GM23248 (cell line): ENCODE results near the gene DMWD. TPM values are rescaled to one million over a fixed set of nuclear protein-coding genes. Genes with fewer than 3 reads are reported as not detected.

Experiments
- DNase-seq: peaks from one replicate; pipeline ENCODE4 v3.0.0-alpha.2; 2015
- H2AFZ ChIP-seq: fragments of 200-600 bp; sonication (generic); 2 replicates; pipeline ENCODE4 v1.6.1; 2016; ENCODE audit warnings: antibody characterized with exemption
- H3F3A ChIP-seq: fragments of 200-600 bp; sonication (generic); 2 replicates; pipeline ENCODE4 v1.6.1; 2016; ENCODE audit warnings: mild to moderate bottlenecking, antibody characterized with exemption, mixed run types; ENCODE audit not compliant: insufficient read depth
- H3K27ac ChIP-seq: fragments of 200-600 bp; sonication (generic); 2 replicates; pipeline ENCODE4 v1.5.1; 2016; ENCODE audit warnings: mild to moderate bottlenecking
- H3K27me3 ChIP-seq: fragments of 200-600 bp; sonication (generic); replicated peaks from 2 replicates; pipeline ENCODE4 v1.6.1; 2016; ENCODE audit warnings: mild to moderate bottlenecking; ENCODE audit not compliant: insufficient read depth
- H3K36me3 ChIP-seq: fragments of 200-600 bp; sonication (generic); 2 replicates; pipeline ENCODE4 v1.6.1; 2016; ENCODE audit warnings: low read depth, mild to moderate bottlenecking
- H3K4me1 ChIP-seq: fragments of 200-600 bp; sonication (generic); 2 replicates; pipeline ENCODE4 v1.6.1; 2016; ENCODE audit warnings: mild to moderate bottlenecking; ENCODE audit not compliant: insufficient read depth
- H3K4me2 ChIP-seq: fragments of 200-600 bp; sonication (generic); one replicate; pipeline ENCODE4 v1.6.1; 2016; ENCODE audit warnings: mild to moderate bottlenecking; ENCODE audit not compliant: unreplicated experiment
- H3K4me3 ChIP-seq: fragments of 200-600 bp; sonication (generic); 2 replicates; pipeline ENCODE4 v1.5.1; 2016; ENCODE audit warnings: mild to moderate bottlenecking
- H3K79me2 ChIP-seq: fragments of 200-600 bp; sonication (generic); 2 replicates; pipeline ENCODE4 v1.6.1; 2016; ENCODE audit warnings: mild to moderate bottlenecking; ENCODE audit not compliant: insufficient read depth
- H3K9ac ChIP-seq: fragments of 200-600 bp; sonication (generic); 2 replicates; pipeline ENCODE4 v1.6.1; 2016; ENCODE audit warnings: mild to moderate bottlenecking
- H3K9me2 ChIP-seq: fragments of 200-600 bp; sonication (generic); 2 replicates; pipeline ENCODE4 v1.6.1; 2016; ENCODE audit warnings: mixed run types, mild to moderate bottlenecking, moderate library complexity; ENCODE audit not compliant: insufficient read depth
- H3K9me3 ChIP-seq: fragments of 200-600 bp; sonication (generic); one replicate; pipeline ENCODE4 v1.6.1; 2017; ENCODE audit warnings: low read depth
- H4K20me1 ChIP-seq: fragments of 200-600 bp; sonication (generic); 2 replicates; pipeline ENCODE4 v1.6.0; 2016; ENCODE audit not compliant: insufficient read depth
- EZH2 ChIP-seq: fragments of 200-600 bp; sonication (generic); IDR thresholded peaks from 2 replicates; pipeline ENCODE4 v1.6.1; 2018; ENCODE audit warnings: antibody characterized with exemption, mild to moderate bottlenecking; ENCODE audit not compliant: insufficient read depth, poor library complexity, severe bottlenecking
- EZH2phosphoT487 ChIP-seq: fragments of 200-600 bp; sonication (generic); IDR thresholded peaks from 2 replicates; pipeline ENCODE4 v1.6.1; 2018; ENCODE audit warnings: antibody characterized with exemption, moderate library complexity, mild to moderate bottlenecking, low read depth; ENCODE audit not compliant: insufficient read depth
- WGBS, 2 experiments: methylation state at CpG; one replicate each; pipeline ENCODE4 v1.1.6; 2015 to 2017; ENCODE audit warnings: low lambda C conversion rate in 2 of 2, low coverage in 1 of 2; ENCODE audit errors: missing lambda C conversion rate in 2 of 2; 5-methylcytosine and 5-hydroxymethylcytosine counted together
- in situ Hi-C: fragments of 300-500 bp; cut with MboI; formaldehyde crosslinking; loops from 2 replicates; pipeline ENCODE4 v1.15.0; 2020
- polyA plus RNA-seq: library from polyadenylated mRNA; unstranded; fragments of >200 nt; fragmentation: Nextera tagmentation; extraction: Ambion mirVana; gene quantifications from 2 replicates; pipeline ENCODE4 v1.2.1, GENCODE V29; 2016
- total RNA-seq: library from RNA; depleted of rRNA; stranded (reverse); fragments of >200 nt; shearing (Covaris generic); gene quantifications from 2 replicates; pipeline ENCODE4 v1.2.3, GENCODE V29; 2014

The DMWD gene
- total and polyA plus RNA-seq, 2 experiments from 2014 or later, result 11.5 to 32.6 TPM

- no peak overlapping the region for H3K4me2 ChIP-seq
- H3K79me2 ChIP-seq, result no peaks in the 10 kb centered on the region
- H3K27me3 ChIP-seq, result no peaks in the 10 kb centered on the region
- H3K9ac ChIP-seq, result no peak overlapping the region
- WGBS, 2 experiments, result 81 to 86% methylated on average over 9 of the region's 9 CpGs
- H3K4me3 ChIP-seq, result no peak overlapping the region
- no peaks in the 10 kb centered on the region for H3F3A ChIP-seq
- no peaks in the 10 kb centered on the region for H3K9me2 ChIP-seq
- TF ChIP-seq EZH2phosphoT487, result no peak
- TF ChIP-seq EZH2, result no peak
- no peaks in the 10 kb centered on the region for H3K4me1 ChIP-seq
- H4K20me1 ChIP-seq, result no peaks in the 10 kb centered on the region
- in situ Hi-C loops, result no loop called here
- no peaks in the 10 kb centered on the region for H3K9me3 ChIP-seq
- no peak overlapping the region for H2AFZ ChIP-seq
- H3K36me3 ChIP-seq, result peaks cover 36% of the 10 kb centered on the region; the same call in 1 of the 2 replicates
- DNase-seq, result no peak
- no peak overlapping the region for H3K27ac ChIP-seq
Measured at GRCh38 chr19:45828523-45828922, 35.9 kb upstream of the DMWD start.

- Histone ChIP-seq H3K36me3 (peaks cover 36% of the 10 kb centered on the region; the same call in 1 of the 2 replicates), H3K4me2 (no peak overlapping the region), H2AFZ (no peak overlapping the region), H3K9me3 (no peaks in the 10 kb centered on the region), H3K79me2 (no peaks in the 10 kb centered on the region), H3K9ac (no peak overlapping the region), H3K4me3 (no peak overlapping the region), H3K27ac (no peak overlapping the region), H3K4me1 (no peaks in the 10 kb centered on the region), H3F3A (no peaks in the 10 kb centered on the region), H3K9me2 (no peaks in the 10 kb centered on the region), H4K20me1 (no peaks in the 10 kb centered on the region), H3K27me3 (no peaks in the 10 kb centered on the region)
- in situ Hi-C loops, result no loop called here
- TF ChIP-seq EZH2, result no peak
- no peak for TF ChIP-seq EZH2phosphoT487
- 87 to 90% methylated on average over 15 to 16 of the region's 16 CpGs for WGBS, 2 experiments
- no peak for DNase-seq
Measured at GRCh38 chr19:45827459-45828093, 34.9 kb upstream of the DMWD start.

- no peak overlapping the region for H2AFZ ChIP-seq
- in situ Hi-C loops, result no loop called here
- H3K79me2 ChIP-seq, result no peaks in the 10 kb centered on the region
- H3K27ac ChIP-seq, result no peak overlapping the region
- H3F3A ChIP-seq, result no peaks in the 10 kb centered on the region
- no peaks in the 10 kb centered on the region for H3K9me2 ChIP-seq
- TF ChIP-seq EZH2phosphoT487 (no peak), EZH2 (no peak)
- no peaks in the 10 kb centered on the region for H3K9me3 ChIP-seq
- H3K4me3 ChIP-seq, result no peak overlapping the region
- peaks cover 30% of the 10 kb centered on the region; the same call in 1 of the 2 replicates for H3K36me3 ChIP-seq
- no peak overlapping the region for H3K9ac ChIP-seq
- H4K20me1 ChIP-seq, result no peaks in the 10 kb centered on the region
- no peak for DNase-seq
- H3K4me1 ChIP-seq, result no peaks in the 10 kb centered on the region
- 86 to 87% methylated on average over 10 to 11 of the region's 11 CpGs for WGBS, 2 experiments
- no peak overlapping the region for H3K4me2 ChIP-seq
- no peaks in the 10 kb centered on the region for H3K27me3 ChIP-seq
Measured at GRCh38 chr19:45826934-45827333, 34.3 kb upstream of the DMWD start.

- Histone ChIP-seq H3K9ac (no peak overlapping the region), H3K27me3 (no peaks in the 10 kb centered on the region), H3K79me2 (no peaks in the 10 kb centered on the region), H3K4me3 (no peak overlapping the region), H3K9me2 (no peaks in the 10 kb centered on the region), H3K9me3 (no peaks in the 10 kb centered on the region), H4K20me1 (no peaks in the 10 kb centered on the region), H3F3A (no peaks in the 10 kb centered on the region), H3K36me3 (peaks cover 23% of the 10 kb centered on the region; the same call in 1 of the 2 replicates), H3K4me2 (no peak overlapping the region), H3K4me1 (no peaks in the 10 kb centered on the region), H2AFZ (no peak overlapping the region), H3K27ac (no peak overlapping the region)
- no peak for DNase-seq
- 82% methylated on average over 21 to 22 of the region's 22 CpGs for WGBS, 2 experiments
- TF ChIP-seq EZH2, result no peak
- no peak for TF ChIP-seq EZH2phosphoT487
- in situ Hi-C loops, result no loop called here
Measured at GRCh38 chr19:45825917-45826893, 33.6 kb upstream of the DMWD start.
